Measurements from ENCODE around the gene FNDC3B.
A peak's percentile ranks its signal among the peaks of the same experiment; 100 is the strongest.

Gene FNDC3B

DNA sequence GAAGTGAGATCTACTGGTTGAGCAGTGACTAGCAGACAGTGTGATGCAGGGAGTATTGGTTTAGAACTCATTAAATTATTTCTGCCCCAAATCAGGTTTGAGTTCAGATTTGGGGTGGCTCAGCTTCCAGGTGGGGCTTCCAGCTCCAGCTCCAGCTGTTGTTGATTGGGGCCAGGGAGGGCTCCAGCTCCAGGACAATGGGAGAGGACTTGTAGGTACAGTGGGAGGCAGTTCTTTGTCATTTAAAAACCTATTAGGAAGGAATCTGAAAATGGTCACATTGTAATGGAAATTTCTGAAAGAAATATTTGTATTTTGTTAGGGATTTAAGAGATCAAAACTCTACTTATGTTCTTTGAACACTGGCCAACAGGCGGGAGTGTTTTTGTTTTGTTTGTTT lies 97.0 kb downstream of the FNDC3B start:
- 100% methylated on average over 1 of the region's 1 CpG; no CpG with 5 or more reads in 1 of the 2 experiments for whole genome bisulfite sequencing, 2 experiments (ENCODE audit: insufficient coverage in 2 of 2)
- Histone ChIP-seq H3K27ac (ENCODE audit: low read depth, low read length, severe bottlenecking) (peak overlapping the region; percentile 73), H3K4me1 (ENCODE audit: control insufficient read depth, insufficient read depth, low read length, poor library complexity, severe bottlenecking) (peaks cover 61% of the 10 kb centered on the region)

DNA sequence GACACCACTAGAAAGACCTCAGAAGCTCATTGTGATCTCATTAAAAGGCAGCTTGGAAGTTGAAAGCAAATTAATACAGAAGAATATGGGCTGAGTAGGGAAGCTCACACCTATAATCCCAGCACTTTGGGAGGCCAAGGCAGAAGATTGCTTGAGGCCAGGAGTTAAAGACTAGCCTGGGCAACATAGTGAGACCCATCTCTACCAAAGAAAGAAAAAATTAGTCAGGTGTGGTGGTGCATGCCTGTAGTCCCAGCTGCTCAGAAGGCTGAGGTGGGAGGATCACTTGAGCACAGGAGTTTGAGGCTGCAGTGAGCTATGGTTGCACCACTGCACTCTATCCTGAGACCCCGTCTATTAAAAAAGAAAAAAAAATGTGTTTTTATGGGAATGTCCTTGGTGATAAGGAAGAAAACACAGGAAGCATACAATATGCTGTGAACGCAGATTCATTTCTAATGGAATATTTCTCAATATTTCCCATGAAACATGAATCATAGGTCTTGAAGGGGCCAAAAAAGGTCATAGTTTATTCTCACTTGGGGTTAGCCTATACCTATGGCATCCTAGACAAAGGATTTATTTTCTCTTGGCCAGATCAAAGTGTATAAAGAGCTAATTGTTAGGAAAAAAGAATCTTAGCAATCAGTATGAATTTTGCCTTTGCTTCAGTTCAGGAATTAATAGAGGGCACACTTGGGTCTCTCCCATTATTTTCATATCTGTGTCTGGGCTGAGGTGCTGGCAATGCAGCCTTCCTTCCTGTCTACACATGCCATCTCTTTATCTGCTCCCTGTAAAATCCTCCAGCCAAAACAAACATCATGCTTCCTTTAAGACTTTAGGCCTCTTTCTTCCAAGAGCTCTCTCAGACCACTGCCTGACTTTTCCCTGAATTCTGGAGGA lies 98.2 kb downstream of the FNDC3B start:
- Histone ChIP-seq H3K4me1 (ENCODE audit: control insufficient read depth, insufficient read depth, low read length, poor library complexity, severe bottlenecking) (peaks cover 69% of the 10 kb centered on the region), H3K9me3 (ENCODE audit: control insufficient read depth, low read length) (no peaks in the 10 kb centered on the region), H3K36me3 (ENCODE audit: control insufficient read depth, insufficient read depth, low read length) (peaks cover 28% of the 10 kb centered on the region), H3K27ac (ENCODE audit: low read depth, low read length, severe bottlenecking) (peak overlapping the region; percentile 94), H3K4me3 (ENCODE audit: extremely low read depth, insufficient read depth, low read length, poor library complexity, severe bottlenecking) (no peak overlapping the region)
- WGBS, 2 experiments (ENCODE audit: insufficient coverage in 2 of 2), result 100% methylated on average over 1 of the region's 2 CpGs; no CpG with 5 or more reads in 1 of the 2 experiments

More for the DNA sequence above, 97.0 kb downstream of the FNDC3B start:
- no peaks in the 10 kb centered on the region for H3K9me3 ChIP-seq (ENCODE audit: control insufficient read depth, low read length)
- H3K4me3 ChIP-seq (ENCODE audit: extremely low read depth, insufficient read depth, low read length, poor library complexity, severe bottlenecking), result no peak overlapping the region
- H3K36me3 ChIP-seq (ENCODE audit: control insufficient read depth, insufficient read depth, low read length), result peaks cover 32% of the 10 kb centered on the region

DNA sequence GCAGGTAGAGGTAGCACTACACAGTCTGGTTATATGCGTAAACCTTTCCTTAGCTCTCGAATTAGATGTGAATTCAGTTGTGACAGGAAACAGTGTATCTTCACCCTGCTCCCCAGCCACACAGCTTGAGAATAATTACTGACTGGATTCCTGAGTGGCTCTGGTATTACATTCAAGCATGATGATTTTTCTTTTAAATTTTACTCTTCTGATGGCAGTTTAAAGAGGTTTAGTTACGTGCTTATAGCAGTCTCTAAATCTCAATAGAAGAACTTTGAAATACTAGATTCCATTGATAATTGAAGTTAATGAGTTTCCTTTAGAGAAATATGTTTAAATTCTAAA lies 98.8 kb downstream of the FNDC3B start:
- H3K9me3 ChIP-seq (ENCODE audit: control insufficient read depth, low read length), result peaks cover 3% of the 10 kb centered on the region
- WGBS, 2 experiments (ENCODE audit: insufficient coverage in 2 of 2), result 69% methylated on average over 2 of the region's 3 CpGs; no CpG with 5 or more reads in 1 of the 2 experiments
- no peak overlapping the region for H3K4me3 ChIP-seq (ENCODE audit: extremely low read depth, insufficient read depth, low read length, poor library complexity, severe bottlenecking)
- peaks cover 69% of the 10 kb centered on the region for H3K4me1 ChIP-seq (ENCODE audit: control insufficient read depth, insufficient read depth, low read length, poor library complexity, severe bottlenecking)
- H3K27ac ChIP-seq (ENCODE audit: low read depth, low read length, severe bottlenecking), result peak overlapping the region; percentile 94
- H3K36me3 ChIP-seq (ENCODE audit: control insufficient read depth, insufficient read depth, low read length), result peaks cover 25% of the 10 kb centered on the region

DNA sequence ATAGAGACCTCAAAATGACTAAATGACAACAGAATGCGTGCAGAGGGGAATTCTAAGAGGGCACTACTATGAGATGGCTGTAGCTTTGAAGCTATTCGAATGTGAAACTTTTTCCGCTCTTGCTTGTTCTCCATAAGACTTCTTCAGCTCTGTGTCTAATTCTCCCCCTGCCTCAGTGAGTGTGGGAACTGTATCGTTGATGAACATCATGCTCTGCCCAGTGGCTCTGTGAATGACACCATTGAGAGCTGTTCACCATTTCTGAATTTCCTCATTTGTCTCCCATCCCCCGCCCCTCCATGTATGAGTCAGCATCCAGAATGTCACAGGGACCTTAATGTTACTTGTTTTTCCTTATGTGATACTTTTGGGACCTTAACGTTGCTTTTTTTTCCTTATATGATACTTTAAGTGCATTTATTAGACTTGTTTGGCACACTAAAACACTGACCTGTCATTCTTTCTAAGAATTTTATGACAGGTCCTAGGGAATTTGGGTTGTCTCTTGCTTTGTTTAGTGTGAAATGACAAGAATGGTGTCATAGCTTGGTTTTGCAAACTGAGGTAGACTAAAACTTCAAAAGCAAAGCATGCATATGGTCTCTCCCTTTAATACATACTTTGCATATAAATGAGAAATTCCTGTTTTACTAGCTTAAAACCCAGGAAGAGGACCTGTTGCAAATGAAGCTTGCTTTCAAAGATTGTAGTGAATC lies 99.6 kb downstream of the FNDC3B start:
- 21 to 37% methylated on average over 3 to 4 of the region's 6 CpGs for WGBS, 2 experiments (ENCODE audit: insufficient coverage in 2 of 2)
- peaks cover 69% of the 10 kb centered on the region for H3K4me1 ChIP-seq (ENCODE audit: control insufficient read depth, insufficient read depth, low read length, poor library complexity, severe bottlenecking)
- H3K27ac ChIP-seq (ENCODE audit: low read depth, low read length, severe bottlenecking), result peak overlapping the region; percentile 94
- peaks cover 4% of the 10 kb centered on the region for H3K9me3 ChIP-seq (ENCODE audit: control insufficient read depth, low read length)
- peaks cover 22% of the 10 kb centered on the region for H3K36me3 ChIP-seq (ENCODE audit: control insufficient read depth, insufficient read depth, low read length)
- H3K4me3 ChIP-seq (ENCODE audit: extremely low read depth, insufficient read depth, low read length, poor library complexity, severe bottlenecking), result no peak overlapping the region

DNA sequence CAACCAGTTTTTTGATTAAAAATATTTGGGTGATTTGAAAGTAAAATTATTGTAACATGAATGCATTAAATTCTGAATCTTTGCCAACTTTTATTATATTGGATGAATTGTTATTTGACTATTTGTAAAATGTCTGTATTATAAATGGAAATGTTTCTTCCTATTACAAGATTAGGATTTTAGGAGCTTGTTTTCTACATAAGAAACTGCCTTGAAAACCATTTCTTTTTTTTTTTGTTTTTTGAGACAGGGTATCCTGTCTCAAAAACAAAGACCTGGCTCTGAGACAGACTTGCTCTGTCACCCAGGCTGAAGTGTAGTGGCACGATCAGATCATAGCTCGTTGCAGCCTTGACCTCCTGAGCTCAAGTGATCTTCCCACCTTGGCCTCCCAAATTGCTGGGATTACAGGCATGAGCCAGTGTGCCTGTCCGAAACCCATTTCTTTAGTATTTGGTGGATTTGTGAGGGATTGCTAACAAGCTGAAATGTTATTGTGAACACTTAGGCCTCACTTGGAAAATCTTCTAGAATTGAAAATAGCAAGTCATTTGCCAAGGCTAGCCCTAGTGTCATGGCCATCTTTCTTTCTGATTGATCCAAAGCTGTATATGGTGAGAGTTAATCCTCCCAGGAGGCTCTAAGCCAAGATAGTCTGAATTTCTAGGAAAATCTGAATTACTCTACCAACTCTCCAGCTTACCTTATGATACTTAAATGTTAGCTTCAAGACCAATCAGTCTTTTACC lies 100.3 kb downstream of the FNDC3B start:
- WGBS, 2 experiments (ENCODE audit: insufficient coverage in 2 of 2), result 70 to 75% methylated on average over 3 of the region's 3 CpGs
- H3K4me1 ChIP-seq (ENCODE audit: control insufficient read depth, insufficient read depth, low read length, poor library complexity, severe bottlenecking), result peaks cover 63% of the 10 kb centered on the region
- peak overlapping the region; percentile 94 for H3K27ac ChIP-seq (ENCODE audit: low read depth, low read length, severe bottlenecking)
- peaks cover 9% of the 10 kb centered on the region for H3K9me3 ChIP-seq (ENCODE audit: control insufficient read depth, low read length)
- peaks cover 24% of the 10 kb centered on the region for H3K36me3 ChIP-seq (ENCODE audit: control insufficient read depth, insufficient read depth, low read length)
- H3K4me3 ChIP-seq (ENCODE audit: extremely low read depth, insufficient read depth, low read length, poor library complexity, severe bottlenecking), result no peak overlapping the region

DNA sequence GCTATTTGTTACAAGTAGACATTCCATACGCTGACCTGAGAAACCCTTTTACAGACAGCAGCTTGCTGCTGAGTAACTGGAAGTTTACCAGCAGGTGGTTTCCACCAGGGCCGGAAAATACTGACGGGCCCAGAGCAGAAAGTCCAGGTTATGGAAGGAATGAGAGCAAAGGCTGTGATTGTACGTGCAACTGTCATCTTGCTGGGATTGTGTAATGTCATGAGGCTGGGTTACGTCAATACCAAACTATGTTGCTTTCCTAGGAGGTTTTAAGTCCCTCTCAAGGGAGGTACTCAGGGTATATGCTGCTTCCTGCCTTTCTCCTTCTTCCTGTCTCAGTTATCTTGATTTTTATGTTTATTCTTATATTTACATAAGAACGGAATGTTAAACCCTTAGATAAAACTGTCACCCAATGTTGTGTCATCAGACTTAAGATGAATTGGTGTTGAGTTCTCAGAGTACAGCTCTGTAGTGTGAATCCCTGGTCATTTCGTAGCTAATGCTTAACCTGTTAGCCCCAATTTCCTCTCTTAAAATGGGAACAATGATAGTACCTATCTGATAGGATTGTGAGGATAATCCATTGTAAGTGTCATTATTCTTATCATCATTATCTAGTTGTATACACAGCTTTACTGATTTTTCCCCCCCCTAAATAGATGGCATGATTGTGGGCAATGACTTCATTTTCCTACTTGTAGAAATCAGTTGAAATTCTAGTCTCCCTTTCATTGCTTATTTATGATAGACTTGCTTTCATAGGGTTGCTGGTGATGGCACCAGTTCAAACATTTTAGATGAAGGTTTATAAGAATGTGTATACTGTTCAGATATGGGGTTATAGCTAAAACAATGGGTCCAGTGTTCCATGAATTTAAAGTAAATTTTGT lies 101.4 kb downstream of the FNDC3B start:
- peaks cover 24% of the 10 kb centered on the region for H3K36me3 ChIP-seq (ENCODE audit: control insufficient read depth, insufficient read depth, low read length)
- H3K4me1 ChIP-seq (ENCODE audit: control insufficient read depth, insufficient read depth, low read length, poor library complexity, severe bottlenecking), result peaks cover 53% of the 10 kb centered on the region
- 51 to 69% methylated on average over 4 of the region's 7 CpGs for WGBS, 2 experiments (ENCODE audit: insufficient coverage in 2 of 2)
- peak overlapping the region; percentile 94 for H3K27ac ChIP-seq (ENCODE audit: low read depth, low read length, severe bottlenecking)
- H3K9me3 ChIP-seq (ENCODE audit: control insufficient read depth, low read length), result peaks cover 9% of the 10 kb centered on the region
- H3K4me3 ChIP-seq (ENCODE audit: extremely low read depth, insufficient read depth, low read length, poor library complexity, severe bottlenecking), result no peak overlapping the region

DNA sequence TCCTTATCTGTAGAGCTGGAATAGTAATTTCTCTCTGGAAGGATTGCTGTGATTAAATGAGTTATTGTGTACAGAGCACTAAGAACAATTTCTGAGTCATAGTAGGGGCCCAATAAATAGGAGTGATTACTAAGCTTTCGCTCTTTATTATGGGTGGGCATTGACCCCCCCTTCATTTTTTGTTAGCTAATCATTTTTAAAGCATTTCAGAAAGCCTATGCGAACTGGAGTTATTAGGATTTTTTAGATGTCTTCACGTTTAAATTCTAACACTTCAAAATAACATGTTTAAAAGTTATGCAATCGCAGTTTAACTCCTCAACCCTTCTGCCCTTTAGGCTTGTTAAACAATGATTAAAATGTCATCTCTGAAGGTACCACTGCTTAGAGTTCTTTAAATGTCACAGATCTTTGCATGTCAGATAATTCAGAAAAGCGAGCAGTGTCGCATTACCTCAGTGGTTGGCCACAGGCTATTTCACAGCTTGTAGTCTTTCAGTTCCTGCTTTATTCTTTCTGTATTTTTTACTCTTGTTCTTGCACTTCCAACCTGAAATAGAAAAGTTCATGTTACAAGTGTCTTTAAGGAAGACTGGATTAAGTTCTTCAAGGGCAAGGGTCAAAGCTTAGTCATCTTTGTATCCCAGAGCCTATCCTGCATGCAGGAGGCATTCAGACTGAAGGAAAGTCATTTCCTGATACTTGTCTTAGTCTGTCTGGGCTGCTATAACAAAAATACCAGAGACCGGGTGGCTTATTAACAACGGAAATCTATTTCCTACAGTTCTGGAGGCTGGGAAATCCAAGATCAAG lies 102.9 kb downstream of the FNDC3B start:
- H3K4me1 ChIP-seq (ENCODE audit: control insufficient read depth, insufficient read depth, low read length, poor library complexity, severe bottlenecking), result peaks cover 44% of the 10 kb centered on the region
- peaks cover 9% of the 10 kb centered on the region for H3K9me3 ChIP-seq (ENCODE audit: control insufficient read depth, low read length)
- WGBS, 2 experiments (ENCODE audit: insufficient coverage in 2 of 2), result 55 to 88% methylated on average over 2 to 3 of the region's 8 CpGs
- peak overlapping the region; percentile 94 for H3K27ac ChIP-seq (ENCODE audit: low read depth, low read length, severe bottlenecking)
- peaks cover 32% of the 10 kb centered on the region for H3K36me3 ChIP-seq (ENCODE audit: control insufficient read depth, insufficient read depth, low read length)
- no peak overlapping the region for H3K4me3 ChIP-seq (ENCODE audit: extremely low read depth, insufficient read depth, low read length, poor library complexity, severe bottlenecking)

- Histone ChIP-seq H3K4me3 (ENCODE audit: extremely low read depth, insufficient read depth, low read length, poor library complexity, severe bottlenecking) (no peak overlapping the region), H3K9me3 (ENCODE audit: control insufficient read depth, low read length) (peaks cover 9% of the 10 kb centered on the region), H3K4me1 (ENCODE audit: control insufficient read depth, insufficient read depth, low read length, poor library complexity, severe bottlenecking) (peaks cover 37% of the 10 kb centered on the region), H3K27ac (ENCODE audit: low read depth, low read length, severe bottlenecking) (peak overlapping the region; percentile 94), H3K36me3 (ENCODE audit: control insufficient read depth, insufficient read depth, low read length) (peaks cover 36% of the 10 kb centered on the region)
- 75 to 100% methylated on average over 1 of the region's 2 CpGs for WGBS, 2 experiments (ENCODE audit: insufficient coverage in 2 of 2)
Measured at GRCh38 chr3:172142864-172143451, 103.6 kb downstream of the FNDC3B start.
